Raji (cell line): ENCODE data around the gene CRELD1.

Experiments
- POLR2A ChIP-seq: IDR thresholded peaks from 2 replicates; pipeline ENCODE4 v1.6.1; 2011; ENCODE audit warnings: low read depth, low read length, control low read depth; ENCODE audit not compliant: insufficient read depth

Gene CRELD1

DNA sequence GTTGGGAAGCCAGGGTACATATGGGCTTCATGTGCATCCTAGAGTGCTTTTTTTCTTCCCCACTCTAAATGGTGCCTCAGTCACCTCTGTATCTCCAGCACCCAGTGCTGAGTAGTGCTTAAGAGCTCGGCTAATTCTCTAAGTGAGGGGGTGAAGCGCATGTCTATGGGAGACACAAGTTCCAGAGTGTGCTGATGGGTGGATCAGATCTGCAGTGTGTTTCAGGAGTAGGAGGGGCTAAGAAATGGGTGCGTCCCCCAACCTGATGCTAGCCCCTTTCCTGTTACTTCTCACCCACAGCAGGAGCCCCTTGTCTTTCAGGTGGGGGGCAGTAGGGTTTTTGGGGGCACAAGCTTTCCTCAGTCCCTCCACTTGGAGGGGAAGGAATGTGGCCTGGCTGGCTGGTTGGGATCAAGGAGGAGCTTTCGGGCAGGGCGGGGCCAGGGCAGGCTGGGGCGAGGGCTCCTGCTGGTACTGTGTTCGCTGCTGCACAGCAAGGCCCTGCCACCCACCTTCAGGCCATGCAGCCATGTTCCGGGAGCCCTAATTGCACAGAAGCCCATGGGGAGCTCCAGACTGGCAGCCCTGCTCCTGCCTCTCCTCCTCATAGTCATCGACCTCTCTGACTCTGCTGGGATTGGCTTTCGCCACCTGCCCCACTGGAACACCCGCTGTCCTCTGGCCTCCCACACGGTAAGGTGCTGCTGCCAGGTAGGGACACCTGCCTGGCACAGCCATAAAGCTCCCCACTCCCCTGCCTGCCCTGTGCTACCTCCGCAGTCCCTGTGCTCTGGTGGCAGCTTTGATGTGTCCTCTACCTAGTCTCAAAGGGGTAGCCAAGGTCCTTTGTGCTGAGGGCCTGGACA is 31.0 kb upstream of the CRELD1 start, which contains the start of gene IL17RE:
IL17RE (plus strand) TSS at position 477 of the 866 bp plus-strand sequence; CDS start at position 562, 85 bp downstream.
- no peak for TF ChIP-seq POLR2A

DNA sequence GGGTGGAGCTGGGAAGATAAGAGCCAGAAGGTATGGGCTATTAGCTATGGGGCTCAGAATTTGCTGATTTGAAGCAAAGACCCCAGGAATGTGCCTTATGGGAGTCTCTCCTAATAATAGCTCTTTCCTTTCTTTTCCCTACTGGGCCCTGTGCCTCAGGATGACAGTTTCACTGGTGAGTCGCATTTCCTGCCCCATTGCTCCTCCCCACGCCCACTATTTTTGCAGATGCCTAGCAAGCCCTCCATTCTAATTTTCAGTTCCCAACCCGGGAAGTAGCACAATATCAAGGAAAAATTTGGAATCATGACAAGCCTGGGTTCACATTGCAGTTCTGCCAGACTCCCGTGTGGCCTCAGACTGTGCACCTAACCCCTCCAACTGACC is 30.4 kb upstream of the CRELD1 start:
- TF ChIP-seq POLR2A: no peak

DNA sequence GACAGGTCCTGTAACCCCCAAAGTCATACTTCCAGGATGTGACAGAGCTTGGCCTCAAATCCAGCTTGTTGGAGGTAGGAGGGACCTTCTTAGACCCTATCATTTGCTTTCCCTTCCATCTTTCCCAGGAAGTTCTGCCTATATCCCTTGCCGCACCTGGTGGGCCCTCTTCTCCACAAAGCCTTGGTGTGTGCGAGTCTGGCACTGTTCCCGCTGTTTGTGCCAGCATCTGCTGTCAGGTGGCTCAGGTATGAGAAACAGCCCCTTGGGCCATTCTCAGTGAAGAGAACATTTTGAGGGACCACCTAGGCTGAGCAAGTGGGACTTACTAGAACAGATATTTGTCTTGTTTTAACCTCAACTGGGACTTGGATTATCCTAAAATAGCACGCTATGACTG is 29.7 kb upstream of the CRELD1 start:
- no peak for TF ChIP-seq POLR2A

DNA sequence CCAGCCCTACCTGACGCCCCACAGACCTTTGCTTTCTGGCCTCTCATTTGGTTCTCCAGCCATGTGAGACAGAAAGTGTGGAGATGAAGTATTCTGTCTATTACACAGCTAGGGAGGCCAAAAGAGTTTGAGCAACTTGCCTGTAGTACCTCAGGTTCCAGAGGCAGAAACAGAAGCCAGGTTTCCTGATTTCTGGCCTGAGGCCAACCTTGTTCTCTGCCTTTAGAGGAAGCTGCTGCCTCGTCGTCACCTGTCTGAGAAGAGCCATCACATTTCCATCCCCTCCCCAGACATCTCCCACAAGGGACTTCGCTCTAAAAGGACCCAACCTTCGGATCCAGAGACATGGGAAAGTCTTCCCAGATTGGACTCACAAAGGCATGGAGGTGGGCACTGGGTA is 27.2 kb upstream of the CRELD1 start:
- no peak for TF ChIP-seq POLR2A

DNA sequence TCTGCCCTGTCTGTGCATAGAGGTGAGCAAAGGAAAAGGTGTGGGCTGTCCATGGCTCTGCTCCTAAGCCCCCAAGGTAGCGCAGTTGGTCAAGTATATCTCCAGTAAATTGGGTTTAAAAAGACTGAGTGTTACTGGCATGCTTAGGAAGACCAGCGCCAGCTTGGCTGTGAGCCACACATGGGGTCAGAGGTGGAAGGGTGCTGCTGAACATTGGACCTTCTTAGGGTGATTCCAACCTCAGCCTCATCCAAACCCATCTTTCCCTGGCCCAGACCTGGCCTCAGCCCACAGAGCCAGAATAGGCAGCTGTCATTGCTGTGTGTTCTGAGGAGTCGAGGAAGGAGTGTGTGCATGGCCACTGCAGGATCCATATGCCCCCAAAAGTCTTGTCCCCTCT is 25.3 kb upstream of the CRELD1 start:
- no peak for TF ChIP-seq POLR2A

DNA sequence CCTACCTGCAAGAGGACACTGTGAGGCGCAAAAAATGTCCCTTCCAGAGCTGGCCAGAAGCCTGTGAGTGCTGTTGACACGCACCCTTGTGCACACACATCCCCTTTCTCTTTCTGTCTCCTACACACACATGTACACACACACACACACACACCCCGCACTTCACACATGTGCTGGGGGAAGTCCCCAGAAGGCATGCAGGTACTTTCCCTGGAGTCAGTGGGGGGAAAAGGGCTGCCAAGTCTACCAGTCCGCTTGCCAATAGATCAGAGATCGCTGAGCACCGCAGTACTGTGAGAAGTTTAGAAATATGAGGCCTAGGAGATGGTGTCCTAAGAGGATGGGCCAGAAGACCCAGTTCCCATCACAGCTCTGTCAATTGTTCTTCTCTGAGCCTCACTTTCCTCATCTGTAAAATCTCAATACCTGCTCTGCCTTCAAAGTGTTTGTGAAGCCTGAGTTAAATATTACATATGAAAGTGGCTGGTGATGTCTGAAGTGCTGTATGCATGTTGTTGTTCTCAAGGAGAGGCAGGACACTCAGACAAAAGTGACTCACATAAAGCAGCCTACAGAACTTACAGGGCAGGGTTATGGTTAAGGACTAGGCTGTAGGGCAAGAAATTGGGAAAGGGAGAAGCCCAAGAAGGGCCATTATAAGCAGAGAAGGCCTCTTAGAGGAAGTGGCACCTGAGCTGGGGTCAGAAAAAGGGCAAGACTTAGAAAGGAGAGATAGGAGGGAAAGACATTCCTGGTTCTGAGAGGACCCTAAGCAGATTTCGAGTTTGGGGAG is 24.2 kb upstream of the CRELD1 start:
- no peak for TF ChIP-seq POLR2A

DNA sequence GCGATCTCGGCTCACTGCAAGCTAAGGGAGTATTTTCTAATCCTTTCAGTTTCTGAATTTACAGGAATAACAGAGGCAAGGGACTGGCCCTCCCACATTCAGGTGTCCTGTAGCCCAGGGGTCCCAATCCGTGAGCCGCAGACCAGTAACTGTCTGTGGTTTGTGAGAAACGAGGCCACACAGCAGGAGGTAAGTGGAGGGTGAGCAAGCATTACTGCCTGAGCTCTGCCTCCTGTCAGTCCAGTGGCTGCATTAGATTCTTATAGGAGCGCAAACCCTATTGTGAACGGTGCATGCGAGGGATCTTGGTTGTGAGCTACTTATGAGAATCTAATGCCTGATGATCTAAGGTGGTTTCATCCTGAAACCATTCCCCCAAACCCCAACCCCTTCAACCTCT is 21.8 kb upstream of the CRELD1 start:
- TF ChIP-seq POLR2A: no peak

DNA sequence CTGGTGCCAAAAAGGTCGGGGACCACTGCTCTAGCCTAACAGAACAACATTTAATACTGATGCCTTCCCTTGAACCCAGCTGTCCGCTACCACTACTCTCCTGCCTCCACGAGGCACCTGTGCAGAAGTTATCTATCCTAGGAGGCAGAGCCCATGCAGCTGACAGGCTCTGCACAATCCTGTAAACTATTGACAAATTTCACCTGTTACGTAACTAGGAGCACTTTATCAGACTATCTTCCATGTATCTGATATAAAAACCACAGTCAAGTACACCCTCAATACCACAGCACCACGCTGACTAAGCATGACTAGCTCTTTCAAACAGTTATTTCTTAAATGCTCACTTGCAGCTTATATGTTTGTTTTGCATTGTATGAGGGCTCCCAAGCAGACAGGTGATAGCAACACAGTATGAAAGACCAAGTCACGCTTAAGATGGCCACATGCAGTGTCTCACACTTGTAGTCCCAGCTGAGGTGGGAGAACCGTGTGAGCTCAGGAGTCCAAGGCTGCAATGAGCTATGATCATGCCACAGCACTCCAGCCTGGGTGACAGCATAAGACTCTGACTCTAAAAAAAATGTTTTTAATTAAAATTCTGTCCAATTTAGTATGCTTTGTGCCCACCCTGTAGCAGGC is 21.2 kb upstream of the CRELD1 start:
- TF ChIP-seq POLR2A: no peak

DNA sequence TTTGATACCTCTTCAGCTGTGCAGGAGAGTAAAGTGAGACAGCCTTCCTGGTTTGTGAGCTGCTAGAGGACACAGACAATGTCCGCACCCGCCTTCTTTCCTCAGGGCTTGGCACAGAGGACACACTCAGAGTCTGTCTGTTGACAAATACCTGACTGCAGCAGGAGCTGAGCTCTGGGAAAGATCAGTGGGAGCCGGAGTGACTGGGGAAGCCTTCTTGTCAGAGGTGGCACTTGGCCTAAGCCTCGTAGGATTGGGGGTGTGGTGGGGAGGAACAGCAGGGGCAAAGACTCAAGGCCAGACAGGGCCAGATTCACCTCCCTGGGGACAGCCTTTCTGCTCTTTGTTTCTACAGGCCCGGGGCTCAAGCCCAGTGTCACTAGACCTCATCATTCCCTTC is 20.0 kb upstream of the CRELD1 start:
- no peak for TF ChIP-seq POLR2A

DNA sequence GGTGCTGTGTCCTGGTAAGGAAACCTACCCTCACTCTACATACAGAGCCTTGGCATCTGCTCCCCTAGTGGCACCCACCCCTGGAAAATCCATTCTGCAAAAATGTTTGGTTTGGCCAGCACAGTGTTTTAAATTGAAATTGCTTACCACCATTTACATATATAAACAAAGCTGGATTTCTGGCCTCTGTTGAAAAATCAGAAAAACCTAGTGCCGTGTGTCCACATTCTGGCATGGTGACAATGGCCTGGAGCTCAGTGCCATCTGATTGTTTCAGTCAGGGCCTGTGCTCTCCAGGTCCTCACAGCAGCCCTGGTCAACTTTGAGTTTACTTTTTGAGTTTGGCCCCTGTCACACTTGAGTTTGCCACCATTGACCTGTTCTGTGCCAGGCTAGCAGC is 19.6 kb upstream of the CRELD1 start:
- no peak for TF ChIP-seq POLR2A

DNA sequence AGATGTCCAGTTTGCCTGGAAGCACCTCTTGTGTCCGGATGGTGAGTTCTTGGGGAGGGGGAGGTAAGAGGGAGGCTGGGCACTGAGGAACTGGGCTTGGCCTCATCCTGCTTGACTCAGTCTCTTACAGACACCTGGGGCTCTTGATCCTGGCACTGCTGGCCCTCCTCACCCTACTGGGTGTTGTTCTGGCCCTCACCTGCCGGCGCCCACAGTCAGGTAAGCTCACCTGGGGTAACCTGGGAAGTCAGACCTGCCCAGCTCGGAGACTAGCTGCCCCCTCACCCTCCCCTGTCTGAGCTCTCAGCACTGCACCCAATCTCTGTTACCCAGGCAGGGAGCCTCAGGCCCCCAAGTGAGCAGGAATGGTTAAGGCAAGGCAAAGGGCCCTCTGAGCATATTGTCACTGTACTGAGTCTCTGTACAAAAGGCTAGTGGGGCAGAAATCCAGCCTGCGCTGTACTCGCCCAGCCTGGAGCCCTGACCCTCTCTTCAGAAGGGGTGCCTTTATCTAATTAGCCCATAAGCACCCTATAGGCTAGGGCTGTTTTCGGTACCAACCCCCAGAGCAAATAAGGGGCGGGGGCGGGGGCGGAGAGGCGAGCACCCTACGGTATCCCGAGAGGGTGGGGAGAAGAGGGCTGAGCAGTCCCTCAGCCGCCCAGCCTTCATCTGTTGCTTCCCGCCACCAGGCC is 18.9 kb upstream of the CRELD1 start:
- TF ChIP-seq POLR2A: no peak

DNA sequence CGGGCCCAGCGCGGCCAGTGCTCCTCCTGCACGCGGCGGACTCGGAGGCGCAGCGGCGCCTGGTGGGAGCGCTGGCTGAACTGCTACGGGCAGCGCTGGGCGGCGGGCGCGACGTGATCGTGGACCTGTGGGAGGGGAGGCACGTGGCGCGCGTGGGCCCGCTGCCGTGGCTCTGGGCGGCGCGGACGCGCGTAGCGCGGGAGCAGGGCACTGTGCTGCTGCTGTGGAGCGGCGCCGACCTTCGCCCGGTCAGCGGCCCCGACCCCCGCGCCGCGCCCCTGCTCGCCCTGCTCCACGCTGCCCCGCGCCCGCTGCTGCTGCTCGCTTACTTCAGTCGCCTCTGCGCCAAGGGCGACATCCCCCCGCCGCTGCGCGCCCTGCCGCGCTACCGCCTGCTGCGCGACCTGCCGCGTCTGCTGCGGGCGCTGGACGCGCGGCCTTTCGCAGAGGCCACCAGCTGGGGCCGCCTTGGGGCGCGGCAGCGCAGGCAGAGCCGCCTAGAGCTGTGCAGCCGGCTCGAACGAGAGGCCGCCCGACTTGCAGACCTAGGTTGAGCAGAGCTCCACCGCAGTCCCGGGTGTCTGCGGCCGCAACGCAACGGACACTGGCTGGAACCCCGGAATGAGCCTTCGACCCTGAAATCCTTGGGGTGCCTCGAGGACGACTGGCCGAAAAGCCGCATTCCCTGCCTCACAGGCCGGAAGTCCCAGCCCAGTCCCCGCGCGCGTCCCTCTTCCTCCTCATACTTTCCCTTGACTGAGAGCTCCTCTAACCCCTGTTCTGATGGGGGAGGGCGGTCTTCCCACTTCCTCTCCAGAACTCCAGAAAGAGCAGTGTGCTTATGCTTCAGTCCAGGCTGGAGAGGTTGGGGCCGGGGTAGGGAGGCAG is 18.1 kb upstream of the CRELD1 start:
- TF ChIP-seq POLR2A: no peak

DNA sequence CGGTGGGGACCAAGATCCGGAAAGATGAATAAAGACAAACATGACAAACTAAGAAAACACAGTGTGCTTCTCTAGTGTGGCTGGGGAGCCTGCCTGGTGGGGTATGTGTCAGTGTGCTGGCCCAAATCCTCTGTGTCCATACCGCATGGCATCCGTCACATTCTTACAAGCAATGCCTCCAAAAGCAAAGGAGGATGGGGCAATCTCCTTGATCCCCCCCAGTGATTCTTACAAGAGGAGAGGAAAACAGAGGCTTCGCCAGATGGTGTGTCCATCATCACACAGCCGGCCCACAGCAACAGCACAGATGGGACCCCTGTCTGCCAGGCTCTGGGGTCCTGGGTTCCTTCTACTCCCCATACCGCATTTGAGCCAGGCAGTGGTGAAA is 17.3 kb upstream of the CRELD1 start:
- no peak for TF ChIP-seq POLR2A

DNA sequence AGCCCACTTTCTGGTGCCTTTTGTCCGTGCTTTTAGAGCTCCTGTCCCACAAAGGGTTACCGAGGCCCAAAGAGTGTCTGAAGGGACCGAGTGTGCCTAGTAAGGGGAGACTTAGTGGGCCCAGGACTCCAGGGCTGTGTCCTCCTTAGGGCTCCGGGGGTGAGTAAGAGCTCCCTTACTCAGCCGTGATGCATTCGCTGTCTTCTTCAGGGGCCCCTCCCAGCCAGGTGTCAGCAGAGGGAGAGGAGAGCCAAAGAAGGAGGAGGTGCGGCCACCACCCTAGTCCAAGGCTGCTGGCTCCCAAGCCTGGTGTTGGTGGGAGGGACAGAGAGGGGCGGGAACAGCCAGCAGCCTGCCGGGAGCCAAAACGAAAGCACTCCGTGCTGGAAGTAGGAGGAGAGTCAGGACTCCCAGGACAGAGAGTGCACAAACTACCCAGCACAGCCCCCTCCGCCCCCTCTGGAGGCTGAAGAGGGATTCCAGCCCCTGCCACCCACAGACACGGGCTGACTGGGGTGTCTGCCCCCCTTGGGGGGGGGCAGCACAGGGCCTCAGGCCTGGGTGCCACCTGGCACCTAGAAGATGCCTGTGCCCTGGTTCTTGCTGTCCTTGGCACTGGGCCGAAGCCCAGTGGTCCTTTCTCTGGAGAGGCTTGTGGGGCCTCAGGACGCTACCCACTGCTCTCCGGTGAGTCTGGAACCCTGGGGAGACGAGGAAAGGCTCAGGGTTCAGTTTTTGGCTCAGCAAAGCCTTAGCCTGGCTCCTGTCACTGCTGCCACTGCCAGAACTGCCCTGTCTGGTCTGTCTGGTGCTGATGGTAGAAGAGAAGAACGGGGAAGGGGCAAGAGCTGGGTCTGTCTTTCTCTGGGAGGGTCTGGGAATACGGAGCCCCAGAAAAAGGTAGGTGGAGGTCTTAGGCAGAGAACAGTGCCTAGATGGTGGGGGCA is 16.6 kb upstream of the CRELD1 start, which contains the start of gene IL17RC:
IL17RC (plus strand) TSS at position 365 of the 947 bp plus-strand sequence; CDS start at position 583, 218 bp downstream.
- TF ChIP-seq POLR2A: no peak
